Natural killer cell (primary cell): ENCODE results near the gene S100A4. TPM values are rescaled to one million over a fixed set of nuclear protein-coding genes. Genes with fewer than 3 reads are reported as not detected.

Experiments
- ATAC-seq, 3 donors: fragments of 150-1000 bp in 2 of 3; fragments of 200-7000 bp in 1 of 3; cut with Tn5 transposase; 1 replicate in 1 of 3; 2 replicates in 2 of 3; pipeline ENCODE4 v1.10.0; 2021; ENCODE audit warnings: mild to moderate bottlenecking in 2 of 3, moderate library complexity in 2 of 3
- DNase-seq, 2 donors: peaks; one replicate each; pipeline versions ENCODE4 v3.0.0 to v3.0.0-alpha.2; 2013 to 2021; ENCODE audit warnings: mixed read lengths in 1 of 2
- H3K27ac ChIP-seq: one replicate; pipeline ENCODE4 v1.5.1; 2013; ENCODE audit warnings: mild to moderate bottlenecking, low read length
- H3K27me3 ChIP-seq: one replicate; pipeline ENCODE4 v1.6.1; 2013; ENCODE audit warnings: low read length; ENCODE audit not compliant: control insufficient read depth, insufficient read depth
- H3K36me3 ChIP-seq: one replicate; pipeline ENCODE4 v1.6.1; 2013; ENCODE audit warnings: low read length; ENCODE audit not compliant: control insufficient read depth, insufficient read depth
- H3K4me1 ChIP-seq: one replicate; pipeline ENCODE4 v1.6.1; 2013; ENCODE audit warnings: low read length; ENCODE audit not compliant: control insufficient read depth, insufficient read depth
- H3K4me3 ChIP-seq: one replicate; pipeline ENCODE4 v1.5.1; 2013; ENCODE audit warnings: low read length
- H3K9me3 ChIP-seq: one replicate; pipeline ENCODE4 v1.6.1; 2013; ENCODE audit warnings: low read length; ENCODE audit not compliant: control insufficient read depth, insufficient read depth
- H3K27ac Mint-ChIP-seq, 2 donors: one replicate each; pipeline ENCODE4 v1.8.0; 2022; ENCODE audit warnings: mild to moderate bottlenecking in 2 of 2, mixed read lengths in 2 of 2, moderate library complexity in 1 of 2
- H3K27me3 Mint-ChIP-seq, 2 donors: one replicate each; pipeline ENCODE4 v1.8.0; 2022; ENCODE audit warnings: low read depth in 2 of 2, mixed read lengths in 2 of 2
- H3K36me3 Mint-ChIP-seq: one replicate; pipeline ENCODE4 v1.8.0; 2022; ENCODE audit warnings: mixed read lengths
- H3K4me1 Mint-ChIP-seq, 2 donors: one replicate each; pipeline ENCODE4 v1.8.0; 2022; ENCODE audit warnings: mixed read lengths in 2 of 2
- H3K4me3 Mint-ChIP-seq: one replicate; pipeline ENCODE4 v1.8.0; 2022; ENCODE audit warnings: mild to moderate bottlenecking, moderate library complexity, mixed read lengths
- H3K9me3 Mint-ChIP-seq, 2 donors: one replicate each; pipeline ENCODE4 v1.8.0; 2022; ENCODE audit warnings: mixed read lengths in 2 of 2
- CTCF ChIP-seq: fragments of 200-600 bp; IDR thresholded peaks from one replicate; pipeline ENCODE4 v1.8.0; 2022; ENCODE audit warnings: antibody characterized with exemption
- whole genome bisulfite sequencing: methylation state at CpG from one replicate; pipeline ENCODE4 v1.1.7; 2013; ENCODE audit warnings: missing lambda C conversion rate; ENCODE audit not compliant: insufficient coverage; 5-methylcytosine and 5-hydroxymethylcytosine counted together
- intact Hi-C: fragments of 100-400 bp; cut with micrococcal nuclease; formaldehyde crosslinking; loops from one replicate; pipeline ENCODE4 v1.14.2; 2022
- total RNA-seq, 4 donors: library from RNA; stranded (reverse); fragments of 120-200 nt in 1 of 4; gene quantifications; one replicate each; pipeline versions ENCODE4 v1.2.3 to v1.2.4, GENCODE V29; 2013 to 2022

S100A4 gene
- total RNA-seq, 3 donors from 2014 or later (not counting 1 experiment from before 2014, with no cell fraction given) = 509 to 689 (median 597) TPM

GRCh38 chr1:153531638-153532037 lies 14.0 kb downstream of the S100A4 start:
- Histone ChIP-seq H3K9me3 (no peaks in the 10 kb centered on the region), H3K36me3 (peaks cover 8% of the 10 kb centered on the region), H3K27me3 (no peaks in the 10 kb centered on the region), H3K4me3 (no peak overlapping the region), H3K4me1 (peaks cover 51% of the 10 kb centered on the region), H3K27ac (peak overlapping the region; percentile 71)
- H3K4me3 Mint-ChIP-seq = no peak overlapping the region
- H3K9me3 Mint-ChIP-seq = no peaks in the 10 kb centered on the region
- no peak for TF ChIP-seq CTCF
- H3K36me3 Mint-ChIP-seq = no peaks in the 10 kb centered on the region
- intact Hi-C loops = no loop called here
- peaks cover 47 to 48% of the 10 kb centered on the region in 2 donors for H3K4me1 Mint-ChIP-seq
- no peak for DNase-seq
- H3K27me3 Mint-ChIP-seq = no peaks in the 10 kb centered on the region
- no peak for ATAC-seq
- 80% methylated on average over 3 of the region's 3 CpGs for WGBS
- peak overlapping the region; percentile 90 to 94 for H3K27ac Mint-ChIP-seq

- no peak for TF ChIP-seq CTCF
- H3K27me3 Mint-ChIP-seq = no peaks in the 10 kb centered on the region
- no peaks in the 10 kb centered on the region for H3K27me3 ChIP-seq
These were observed 17.9 kb downstream of the S100A4 start for GRCh38 chr1:153527683-153528040.

GRCh38 chr1:153527023-153527682 lies 18.5 kb downstream of the S100A4 start:
- Histone ChIP-seq H3K4me3 (no peak overlapping the region), H3K9me3 (no peaks in the 10 kb centered on the region), H3K36me3 (no peaks in the 10 kb centered on the region), H3K27ac (no peak overlapping the region), H3K4me1 (peaks cover 8% of the 10 kb centered on the region), H3K27me3 (no peaks in the 10 kb centered on the region)
- Mint-ChIP-seq H3K4me1 (peaks cover 7 to 12% of the 10 kb centered on the region in 2 donors), H3K27ac (no peak overlapping the region), H3K9me3 (no peaks in the 10 kb centered on the region), H3K27me3 (no peaks in the 10 kb centered on the region), H3K36me3 (no peaks in the 10 kb centered on the region), H3K4me3 (no peak overlapping the region)
- intact Hi-C loops = no loop called here
- WGBS = 88% methylated on average over 8 of the region's 8 CpGs
- ATAC-seq = no peak
- TF ChIP-seq CTCF = no peak
- no peak for DNase-seq

More at GRCh38 chr1:153527683-153528040, 17.9 kb downstream of the S100A4 start:
- Histone ChIP-seq H3K9me3 (no peaks in the 10 kb centered on the region), H3K4me3 (no peak overlapping the region), H3K36me3 (no peaks in the 10 kb centered on the region), H3K4me1 (peaks cover 14% of the 10 kb centered on the region), H3K27ac (no peak overlapping the region)
- WGBS = 94% methylated on average over 5 of the region's 5 CpGs
- ATAC-seq = no peak
- H3K27ac Mint-ChIP-seq = no peak overlapping the region
- intact Hi-C loops = no loop called here
- peaks cover 12 to 13% of the 10 kb centered on the region in 2 donors for H3K4me1 Mint-ChIP-seq
- no peak overlapping the region for H3K4me3 Mint-ChIP-seq
- H3K36me3 Mint-ChIP-seq = no peaks in the 10 kb centered on the region
- no peaks in the 10 kb centered on the region for H3K9me3 Mint-ChIP-seq
- DNase-seq = no peak

- no peak overlapping the region for H3K27ac Mint-ChIP-seq
- DNase-seq = no peak
- no peak overlapping the region for H3K27ac ChIP-seq
These were observed 19.5 kb downstream of the S100A4 start for GRCh38 chr1:153526132-153526543.

More at GRCh38 chr1:153526132-153526543, 19.5 kb downstream of the S100A4 start:
- H3K27me3 Mint-ChIP-seq = no peaks in the 10 kb centered on the region
- no peak for TF ChIP-seq CTCF
- ATAC-seq = no peak
- WGBS = 55% methylated on average over 8 of the region's 8 CpGs
- no peaks in the 10 kb centered on the region for H3K9me3 ChIP-seq
- intact Hi-C loops = no loop called here
- H3K27me3 ChIP-seq = no peaks in the 10 kb centered on the region
- no peaks in the 10 kb centered on the region for H3K4me1 ChIP-seq
- H3K36me3 Mint-ChIP-seq = no peaks in the 10 kb centered on the region
- no peaks in the 10 kb centered on the region for H3K9me3 Mint-ChIP-seq
- no peak overlapping the region for H3K4me3 ChIP-seq
- no peaks in the 10 kb centered on the region for H3K36me3 ChIP-seq
- no peak overlapping the region for H3K4me3 Mint-ChIP-seq
- H3K4me1 Mint-ChIP-seq = peaks cover 0 to 5% of the 10 kb centered on the region in 2 donors
